Lung (tissue), 12 donors: ENCODE measurements around the gene UNC5C. TPM values are rescaled to one million over a fixed set of nuclear protein-coding genes. Genes with fewer than 3 reads are reported as not detected.
A peak's percentile ranks its signal among the peaks of the same experiment; 100 is the strongest.

Source experiments
- ATAC-seq: fragments of 200-7000 bp; cut with Tn5 transposase; one replicate; pipeline ENCODE4 v1.9.1; 2020; ENCODE audit warnings: moderate number of reproducible peaks; ENCODE audit not compliant: insufficient read depth, low FRiP score
- DNase-seq, 3 donors: peaks; one replicate each; pipeline ENCODE4 v3.0.0-alpha.2; 2013 to 2017
- H3K27ac ChIP-seq, 2 donors: one replicate each; pipeline ENCODE4 v1.5.1; 2013; ENCODE audit warnings: mild to moderate bottlenecking in 2 of 2, moderate library complexity in 2 of 2, control low read depth in 1 of 2, inconsistent platforms in 1 of 2, low read depth in 1 of 2, low read length in 1 of 2
- H3K27me3 ChIP-seq, 3 donors: one replicate each; pipeline ENCODE4 v1.5.1; 2013; ENCODE audit warnings: low read length in 2 of 3; ENCODE audit not compliant: control insufficient read depth in 3 of 3, insufficient read depth in 3 of 3
- H3K36me3 ChIP-seq, 4 donors: one replicate each; pipeline ENCODE4 v1.5.1; 2013; ENCODE audit warnings: low read length in 4 of 4, mild to moderate bottlenecking in 1 of 4, moderate library complexity in 1 of 4; ENCODE audit not compliant: control insufficient read depth in 4 of 4, insufficient read depth in 4 of 4
- H3K4me1 ChIP-seq, 5 donors: one replicate each; pipeline ENCODE4 v1.5.1; 2013; ENCODE audit warnings: low read length in 5 of 5, mild to moderate bottlenecking in 2 of 5, moderate library complexity in 1 of 5; ENCODE audit not compliant: control insufficient read depth in 5 of 5, insufficient read depth in 5 of 5
- H3K4me3 ChIP-seq: one replicate; pipeline ENCODE4 v1.5.1; 2013; ENCODE audit warnings: mild to moderate bottlenecking, control low read depth, moderate library complexity
- H3K9ac ChIP-seq, 2 donors: one replicate each; pipeline ENCODE4 v1.5.1; 2013; ENCODE audit warnings: low read length in 2 of 2, control low read depth in 1 of 2; ENCODE audit not compliant: insufficient read depth in 1 of 2
- H3K9me3 ChIP-seq, 4 donors: one replicate each; pipeline ENCODE4 v1.5.1; 2013; ENCODE audit warnings: low read length in 3 of 4, mild to moderate bottlenecking in 1 of 4, moderate library complexity in 1 of 4; ENCODE audit not compliant: control insufficient read depth in 4 of 4, insufficient read depth in 3 of 4
- CTCF ChIP-seq: IDR thresholded peaks from 2 replicates; pipeline ENCODE4 v1.5.1; 2012; ENCODE audit warnings: mild to moderate bottlenecking; ENCODE audit errors: control extremely low read depth, extremely low read depth
- WGBS, 2 donors: extraction: QIAGEN DNeasy Blood & Tissue Kit; methylation state at CpG; one replicate each; pipeline ENCODE4 v1.1.7; 2013; 5-methylcytosine and 5-hydroxymethylcytosine counted together
- polyA plus RNA-seq, 2 donors: library from polyadenylated mRNA; stranded (reverse); fragments of 200-250 nt; gene quantifications; one replicate each; pipeline ENCODE4 v1.2.1, GENCODE V29; 2013
- total RNA-seq, 2 donors: library from RNA; depleted of rRNA in 1 of 2; stranded (reverse); fragments of >200 nt in 1 of 2; gene quantifications; one replicate each; pipeline ENCODE4 v1.2.1, GENCODE V29; 2014 to 2021
- donor health status: control.
- donor health status: control.
- donor health status: Bipolar disorder and iron deficiency.
- donor health status: healthy.
- donor health status: DM: yes; HTN: yes; CAD: no.

Gene UNC5C
- total and polyA plus RNA-seq, 4 donors, result 0.55 to 27.9 (median 3.8) TPM

- ATAC-seq, result no peak
- Histone ChIP-seq H3K27me3 (peaks cover 0 to 5% (median 3%) of the 10 kb centered on the region in 3 donors), H3K36me3 (peaks cover 0 to 1% (median 0%) of the 10 kb centered on the region in 4 donors), H3K9me3 (peaks cover 0 to 5% (median 0%) of the 10 kb centered on the region in 4 donors), H3K4me1 (peaks cover 0 to 22% (median 5%) of the 10 kb centered on the region in 5 donors), H3K9ac (no peak overlapping the region), H3K27ac (no peak overlapping the region), H3K4me3 (no peak overlapping the region)
- TF ChIP-seq CTCF, result no peak
- DNase-seq, result no peak
- 59 to 60% methylated on average over 4 of the region's 4 CpGs for WGBS, 2 donors
These were observed 4.3 kb upstream of the UNC5C start for GRCh38 chr4:95552942-95553550.

GRCh38 chr4:95551653-95552052 is 2.9 kb upstream of the UNC5C start:
- WGBS, 2 donors, result 39 to 59% methylated on average over 2 of the region's 2 CpGs
- peaks cover 0 to 7% (median 0%) of the 10 kb centered on the region in 4 donors for H3K9me3 ChIP-seq
- H3K9ac ChIP-seq, result no peak overlapping the region
- DNase-seq (peak in 2 of 3 donors; percentile 34 to 57), ATAC-seq (no peak)
- H3K27me3 ChIP-seq, result peaks cover 0 to 9% (median 3%) of the 10 kb centered on the region in 3 donors
- peaks cover 0 to 6% (median 0%) of the 10 kb centered on the region in 4 donors for H3K36me3 ChIP-seq
- no peak for TF ChIP-seq CTCF
- peaks cover 0 to 22% (median 5%) of the 10 kb centered on the region in 5 donors for H3K4me1 ChIP-seq
- H3K27ac ChIP-seq, result no peak overlapping the region
- H3K4me3 ChIP-seq, result no peak overlapping the region

GRCh38 chr4:95550115-95550987 is 1.6 kb upstream of the UNC5C start:
- peaks cover 0 to 6% (median 0%) of the 10 kb centered on the region in 4 donors for H3K36me3 ChIP-seq
- no peak for TF ChIP-seq CTCF
- peaks cover 0 to 16% (median 3%) of the 10 kb centered on the region in 3 donors for H3K27me3 ChIP-seq
- peaks cover 0 to 7% (median 0%) of the 10 kb centered on the region in 4 donors for H3K9me3 ChIP-seq
- H3K4me3 ChIP-seq, result no peak overlapping the region
- DNase-seq (peak in 2 of 3 donors; percentile 55 to 64), ATAC-seq (no peak)
- no peak overlapping the region for H3K27ac ChIP-seq
- peak overlapping the region; percentile 20 to 80 for H3K9ac ChIP-seq
- peaks cover 0 to 29% (median 5%) of the 10 kb centered on the region in 5 donors for H3K4me1 ChIP-seq
- WGBS, 2 donors, result 41 to 53% methylated on average over 6 of the region's 6 CpGs
